K562 (cell line): ENCODE results near the gene ARHGEF40. TPM values are rescaled to one million over a fixed set of nuclear protein-coding genes. Genes with fewer than 3 reads are reported as not detected.
A peak's percentile ranks its signal among the peaks of the same experiment; 100 is the strongest.

Experiments used
- ARID1B ChIP-seq: fragments of 450-650 bp; IDR thresholded peaks from 2 replicates; pipeline ENCODE4 v1.6.1; 2016; ENCODE audit warnings: antibody characterized with exemption, mild to moderate bottlenecking, inconsistent platforms
- BRD9 ChIP-seq: fragments of 450-650 bp; IDR thresholded peaks from 2 replicates; pipeline ENCODE4 v1.6.1; 2018; ENCODE audit warnings: low read depth; ENCODE audit not compliant: partially characterized antibody
- CHD1 ChIP-seq: fragments of 200-600 bp; sonication (generic); IDR thresholded peaks from one replicate; pipeline ENCODE4 v1.6.1; 2012; ENCODE audit warnings: mild to moderate bottlenecking, moderate library complexity, low read length, inconsistent platforms
- CREBBP ChIP-seq: IDR thresholded peaks from one replicate; pipeline ENCODE4 v1.6.1; 2012; ENCODE audit warnings: low read depth, mild to moderate bottlenecking, control low read depth, inconsistent platforms, low read length
- GATAD2B ChIP-seq: fragments of 450-650 bp; IDR thresholded peaks from 2 replicates; pipeline ENCODE4 v1.6.1; 2017; ENCODE audit warnings: mild to moderate bottlenecking, borderline replicate concordance
- NFE2 ChIP-seq: IDR thresholded peaks from 2 replicates; pipeline ENCODE4 v1.6.1; 2014; ENCODE audit warnings: antibody characterized with exemption, low read depth
- PHF21A ChIP-seq: fragments of 450-650 bp; IDR thresholded peaks from 2 replicates; pipeline ENCODE4 v1.6.1; 2017; ENCODE audit warnings: low read depth, borderline replicate concordance
- SP2 ChIP-seq: IDR thresholded peaks from 2 replicates; pipeline ENCODE4 v1.6.1; 2011; ENCODE audit warnings: mild to moderate bottlenecking, low read depth, low read length, moderate library complexity; ENCODE audit not compliant: poor library complexity, severe bottlenecking; ENCODE audit errors: extremely low read depth
- STAT5B ChIP-seq: fragments of 250-450 bp; sonication (Bioruptor Pico); IDR thresholded peaks from 2 replicates; pipeline ENCODE4 v1.8.0; 2021; ENCODE audit warnings: mild to moderate bottlenecking, inconsistent platforms
- TEAD2 ChIP-seq: fragments of 450-650 bp; IDR thresholded peaks from 2 replicates; pipeline ENCODE4 v1.6.1; 2016; ENCODE audit warnings: missing genetic modification characterization, control low read depth, missing compliant biosample characterization
- TSC22D4 ChIP-seq: fragments of 450-650 bp; IDR thresholded peaks from 2 replicates; pipeline ENCODE4 v1.6.1; 2016; ENCODE audit warnings: missing genetic modification characterization, missing biosample characterization, control low read depth
- WHSC1 ChIP-seq: IDR thresholded peaks from one replicate; pipeline ENCODE4 v1.6.1; 2012; ENCODE audit warnings: low read length, control low read depth, inconsistent platforms
- ZBED1 ChIP-seq: IDR thresholded peaks from 2 replicates; pipeline ENCODE4 v1.6.1; 2014
- ZNF12 ChIP-seq: sonication (generic); formaldehyde crosslinking; IDR thresholded peaks from 2 replicates; pipeline ENCODE4 v1.4.0; 2020; ENCODE audit warnings: mild to moderate bottlenecking, missing genetic modification reagents
- ZNF644 ChIP-seq: fragments of 200-800 bp; sonication (Bioruptor generic); IDR thresholded peaks from 2 replicates; pipeline ENCODE4 v1.6.1; 2016; ENCODE audit warnings: low read depth, missing genetic modification characterization, missing compliant biosample characterization
- polyA plus RNA-seq, 8 experiments: library from polyadenylated mRNA; depleted of rRNA in 4 of 8; stranded (reverse) in 5 of 8; unstranded in 3 of 8; fragments of >200 nt; fragmentation: Nextera tagmentation in 2 of 8; fragmentation: Illumina TruSeq in 1 of 8; extraction: Ambion mirVana in 2 of 8; extraction: Trizol in 1 of 8; gene quantifications; 2 replicates each; pipeline versions ENCODE4 v1.2.1 to v1.2.3, GENCODE V29; 2011 to 2014; ENCODE audit warnings: inconsistent platforms in 1 of 8, missing spikeins in 1 of 8
- total RNA-seq, 7 experiments: library from RNA; depleted of rRNA in 6 of 7; stranded (reverse); fragments of >200 nt in 6 of 7; fragmentation: Illumina TruSeq in 2 of 7; extraction: Trizol in 2 of 7; gene quantifications; 2 replicates each; pipeline versions ENCODE4 v1.2.1 to v1.2.3, GENCODE V29; 2011 to 2021; ENCODE audit warnings: low replicate concordance in 1 of 7
- TF ChIP-seq, protein P1 (sequence below): sonication (generic); formaldehyde crosslinking; IDR thresholded peaks from 2 replicates; pipeline ENCODE4 v1.8.0; 2022; ENCODE audit warnings: missing genetic modification reagents, mild to moderate bottlenecking, borderline replicate concordance
- TF ChIP-seq, protein P2 (sequence below): fragments of 200-600 bp; sonication (generic); IDR thresholded peaks from one replicate; pipeline ENCODE4 v1.6.1; 2012; ENCODE audit warnings: mild to moderate bottlenecking, low read depth, low read length, inconsistent platforms

Gene ARHGEF40
- total and polyA plus RNA-seq, 9 of the 15 experiments (the other 6 are each of a cell fraction or from before 2014, with no cell fraction given): 0.42 to 6.3 (median 3.8) TPM

DNA sequence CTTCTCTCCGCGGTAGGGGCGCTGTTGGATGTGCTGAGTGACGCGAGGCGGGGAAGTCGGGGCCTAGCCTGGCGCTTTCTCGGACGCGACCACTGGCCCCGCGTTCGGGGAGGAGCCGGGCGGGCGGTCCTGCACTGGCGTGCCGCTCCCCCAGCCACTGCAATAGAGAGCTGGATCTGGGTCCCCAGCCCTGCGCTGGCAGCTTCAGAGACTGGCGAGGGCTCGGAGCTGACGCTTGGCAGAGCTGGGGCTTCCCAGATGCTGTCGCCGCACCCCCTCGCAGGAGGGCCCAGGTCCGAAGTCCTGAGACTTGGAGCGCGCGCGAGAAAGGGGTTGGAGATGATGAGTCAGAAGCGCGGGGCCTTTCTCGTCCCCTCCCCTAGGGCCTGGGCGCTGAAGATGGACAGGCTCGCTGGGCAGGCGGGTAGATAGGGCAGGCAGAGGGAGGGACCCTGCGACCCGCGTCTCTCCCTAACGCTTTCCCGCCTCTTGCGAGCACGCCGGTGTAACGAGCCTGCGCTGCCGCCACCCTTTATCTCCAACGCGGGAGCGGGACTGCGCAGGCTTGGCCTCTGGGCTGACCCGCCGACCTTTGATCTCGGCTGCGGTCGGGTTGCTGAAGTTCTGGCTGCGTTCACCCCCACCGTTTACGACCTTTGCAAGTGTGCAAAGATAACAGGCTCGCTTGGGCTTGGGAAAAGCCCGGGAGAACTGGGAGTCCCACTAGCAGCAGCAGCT, 33.8 kb downstream of the ARHGEF40 start (continued):
- TF ChIP-seq WHSC1: no peak
- TF ChIP-seq BRD9: no peak
- no peak for TF ChIP-seq CHD1
- no peak for TF ChIP-seq TEAD2 (tag)
- no peak for TF ChIP-seq ZNF12 (CRISPR knock-in tag)
- TF ChIP-seq NFE2: peak; percentile 26; the same call in 1 of the 2 replicates
- no peak for TF ChIP-seq STAT5B
- no peak for TF ChIP-seq CREBBP
- TF ChIP-seq ZNF644 (tag): no peak
- no peak for TF ChIP-seq TSC22D4 (tag)
- TF ChIP-seq ZBED1: no peak
- TF ChIP-seq, protein P1, sequence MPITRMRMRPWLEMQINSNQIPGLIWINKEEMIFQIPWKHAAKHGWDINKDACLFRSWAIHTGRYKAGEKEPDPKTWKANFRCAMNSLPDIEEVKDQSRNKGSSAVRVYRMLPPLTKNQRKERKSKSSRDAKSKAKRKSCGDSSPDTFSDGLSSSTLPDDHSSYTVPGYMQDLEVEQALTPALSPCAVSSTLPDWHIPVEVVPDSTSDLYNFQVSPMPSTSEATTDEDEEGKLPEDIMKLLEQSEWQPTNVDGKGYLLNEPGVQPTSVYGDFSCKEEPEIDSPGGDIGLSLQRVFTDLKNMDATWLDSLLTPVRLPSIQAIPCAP (CRISPR knock-in tag): no peak
- TF ChIP-seq PHF21A: no peak
- TF ChIP-seq SP2: no peak
- TF ChIP-seq GATAD2B: no peak
- TF ChIP-seq ARID1B: peak; percentile 74
- TF ChIP-seq, protein P2, sequence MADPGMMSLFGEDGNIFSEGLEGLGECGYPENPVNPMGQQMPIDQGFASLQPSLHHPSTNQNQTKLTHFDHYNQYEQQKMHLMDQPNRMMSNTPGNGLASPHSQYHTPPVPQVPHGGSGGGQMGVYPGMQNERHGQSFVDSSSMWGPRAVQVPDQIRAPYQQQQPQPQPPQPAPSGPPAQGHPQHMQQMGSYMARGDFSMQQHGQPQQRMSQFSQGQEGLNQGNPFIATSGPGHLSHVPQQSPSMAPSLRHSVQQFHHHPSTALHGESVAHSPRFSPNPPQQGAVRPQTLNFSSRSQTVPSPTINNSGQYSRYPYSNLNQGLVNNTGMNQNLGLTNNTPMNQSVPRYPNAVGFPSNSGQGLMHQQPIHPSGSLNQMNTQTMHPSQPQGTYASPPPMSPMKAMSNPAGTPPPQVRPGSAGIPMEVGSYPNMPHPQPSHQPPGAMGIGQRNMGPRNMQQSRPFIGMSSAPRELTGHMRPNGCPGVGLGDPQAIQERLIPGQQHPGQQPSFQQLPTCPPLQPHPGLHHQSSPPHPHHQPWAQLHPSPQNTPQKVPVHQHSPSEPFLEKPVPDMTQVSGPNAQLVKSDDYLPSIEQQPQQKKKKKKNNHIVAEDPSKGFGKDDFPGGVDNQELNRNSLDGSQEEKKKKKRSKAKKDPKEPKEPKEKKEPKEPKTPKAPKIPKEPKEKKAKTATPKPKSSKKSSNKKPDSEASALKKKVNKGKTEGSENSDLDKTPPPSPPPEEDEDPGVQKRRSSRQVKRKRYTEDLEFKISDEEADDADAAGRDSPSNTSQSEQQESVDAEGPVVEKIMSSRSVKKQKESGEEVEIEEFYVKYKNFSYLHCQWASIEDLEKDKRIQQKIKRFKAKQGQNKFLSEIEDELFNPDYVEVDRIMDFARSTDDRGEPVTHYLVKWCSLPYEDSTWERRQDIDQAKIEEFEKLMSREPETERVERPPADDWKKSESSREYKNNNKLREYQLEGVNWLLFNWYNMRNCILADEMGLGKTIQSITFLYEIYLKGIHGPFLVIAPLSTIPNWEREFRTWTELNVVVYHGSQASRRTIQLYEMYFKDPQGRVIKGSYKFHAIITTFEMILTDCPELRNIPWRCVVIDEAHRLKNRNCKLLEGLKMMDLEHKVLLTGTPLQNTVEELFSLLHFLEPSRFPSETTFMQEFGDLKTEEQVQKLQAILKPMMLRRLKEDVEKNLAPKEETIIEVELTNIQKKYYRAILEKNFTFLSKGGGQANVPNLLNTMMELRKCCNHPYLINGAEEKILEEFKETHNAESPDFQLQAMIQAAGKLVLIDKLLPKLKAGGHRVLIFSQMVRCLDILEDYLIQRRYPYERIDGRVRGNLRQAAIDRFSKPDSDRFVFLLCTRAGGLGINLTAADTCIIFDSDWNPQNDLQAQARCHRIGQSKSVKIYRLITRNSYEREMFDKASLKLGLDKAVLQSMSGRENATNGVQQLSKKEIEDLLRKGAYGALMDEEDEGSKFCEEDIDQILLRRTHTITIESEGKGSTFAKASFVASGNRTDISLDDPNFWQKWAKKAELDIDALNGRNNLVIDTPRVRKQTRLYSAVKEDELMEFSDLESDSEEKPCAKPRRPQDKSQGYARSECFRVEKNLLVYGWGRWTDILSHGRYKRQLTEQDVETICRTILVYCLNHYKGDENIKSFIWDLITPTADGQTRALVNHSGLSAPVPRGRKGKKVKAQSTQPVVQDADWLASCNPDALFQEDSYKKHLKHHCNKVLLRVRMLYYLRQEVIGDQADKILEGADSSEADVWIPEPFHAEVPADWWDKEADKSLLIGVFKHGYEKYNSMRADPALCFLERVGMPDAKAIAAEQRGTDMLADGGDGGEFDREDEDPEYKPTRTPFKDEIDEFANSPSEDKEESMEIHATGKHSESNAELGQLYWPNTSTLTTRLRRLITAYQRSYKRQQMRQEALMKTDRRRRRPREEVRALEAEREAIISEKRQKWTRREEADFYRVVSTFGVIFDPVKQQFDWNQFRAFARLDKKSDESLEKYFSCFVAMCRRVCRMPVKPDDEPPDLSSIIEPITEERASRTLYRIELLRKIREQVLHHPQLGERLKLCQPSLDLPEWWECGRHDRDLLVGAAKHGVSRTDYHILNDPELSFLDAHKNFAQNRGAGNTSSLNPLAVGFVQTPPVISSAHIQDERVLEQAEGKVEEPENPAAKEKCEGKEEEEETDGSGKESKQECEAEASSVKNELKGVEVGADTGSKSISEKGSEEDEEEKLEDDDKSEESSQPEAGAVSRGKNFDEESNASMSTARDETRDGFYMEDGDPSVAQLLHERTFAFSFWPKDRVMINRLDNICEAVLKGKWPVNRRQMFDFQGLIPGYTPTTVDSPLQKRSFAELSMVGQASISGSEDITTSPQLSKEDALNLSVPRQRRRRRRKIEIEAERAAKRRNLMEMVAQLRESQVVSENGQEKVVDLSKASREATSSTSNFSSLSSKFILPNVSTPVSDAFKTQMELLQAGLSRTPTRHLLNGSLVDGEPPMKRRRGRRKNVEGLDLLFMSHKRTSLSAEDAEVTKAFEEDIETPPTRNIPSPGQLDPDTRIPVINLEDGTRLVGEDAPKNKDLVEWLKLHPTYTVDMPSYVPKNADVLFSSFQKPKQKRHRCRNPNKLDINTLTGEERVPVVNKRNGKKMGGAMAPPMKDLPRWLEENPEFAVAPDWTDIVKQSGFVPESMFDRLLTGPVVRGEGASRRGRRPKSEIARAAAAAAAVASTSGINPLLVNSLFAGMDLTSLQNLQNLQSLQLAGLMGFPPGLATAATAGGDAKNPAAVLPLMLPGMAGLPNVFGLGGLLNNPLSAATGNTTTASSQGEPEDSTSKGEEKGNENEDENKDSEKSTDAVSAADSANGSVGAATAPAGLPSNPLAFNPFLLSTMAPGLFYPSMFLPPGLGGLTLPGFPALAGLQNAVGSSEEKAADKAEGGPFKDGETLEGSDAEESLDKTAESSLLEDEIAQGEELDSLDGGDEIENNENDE: no peak
